COR-L47 (cell line): ENCODE data around the gene ATP6AP1.
A peak's percentile ranks its signal among the peaks of the same experiment; 100 is the strongest.
"Not testable (repeated sequence)": the region's sequence is repeated elsewhere in the genome, so short reads cannot be mapped to it uniquely, and the experiment has no call there.

Experiments
- DNase-seq: peaks from one replicate; lab custom pipeline; 2025; lab: John Stamatoyannopoulos, UW

The ATP6AP1 gene

GRCh38 chrX:154428176-154429171 is at the start of gene ATP6AP1:
Gene ATP6AP1, plus strand, starts transcription at chrX:154428677. Its CDS starts 16 bp downstream, at chrX:154428693.
- peak; percentile 86 for DNase-seq

GRCh38 chrX:154378799-154379568 is 49.5 kb upstream of the ATP6AP1 start, which contains the start of gene EMD:
Gene EMD, plus strand, starts transcription at chrX:154379295. Its CDS starts 190 bp downstream, at chrX:154379485.
- DNase-seq = peak; percentile 99

- DNase-seq = no peak
These were observed 48.9 kb upstream of the ATP6AP1 start for GRCh38 chrX:154379569-154379951.

GRCh38 chrX:154380153-154380552 is 48.3 kb upstream of the ATP6AP1 start:
- no peak for DNase-seq

GRCh38 chrX:154380787-154381186 is 47.7 kb upstream of the ATP6AP1 start:
- no peak for DNase-seq

GRCh38 chrX:154381271-154381670 is 47.2 kb upstream of the ATP6AP1 start:
- no peak for DNase-seq

GRCh38 chrX:154382483-154383069 is 45.9 kb upstream of the ATP6AP1 start:
- DNase-seq = no peak

GRCh38 chrX:154383359-154384283 is 44.9 kb upstream of the ATP6AP1 start:
- DNase-seq = no peak

GRCh38 chrX:154384284-154384892 is 44.1 kb upstream of the ATP6AP1 start:
- no peak for DNase-seq

- not testable (repeated sequence) for DNase-seq
These were observed 40.4 kb upstream of the ATP6AP1 start for GRCh38 chrX:154388094-154388493.

- DNase-seq = not testable (repeated sequence)
These were observed 39.8 kb upstream of the ATP6AP1 start for GRCh38 chrX:154388649-154389048.

- DNase-seq = not testable (repeated sequence)
These were observed 38.4 kb upstream of the ATP6AP1 start for GRCh38 chrX:154389812-154390747.

GRCh38 chrX:154396363-154396762 is 32.1 kb upstream of the ATP6AP1 start:
- DNase-seq = not testable (repeated sequence)

GRCh38 chrX:154396973-154397887 is 31.2 kb upstream of the ATP6AP1 start:
- DNase-seq = peak; percentile 35

- peak; percentile 93 for DNase-seq
These were observed 30.4 kb upstream of the ATP6AP1 start, which contains the start of gene RPL10 for GRCh38 chrX:154397888-154398667. Gene RPL10, plus strand, starts transcription at chrX:154398377. Its CDS starts 143 bp downstream, at chrX:154398520.

GRCh38 chrX:154398668-154399526 is 29.6 kb upstream of the ATP6AP1 start:
- peak; percentile 71 for DNase-seq
